ENCODE data around the gene EPB41.

DNA sequence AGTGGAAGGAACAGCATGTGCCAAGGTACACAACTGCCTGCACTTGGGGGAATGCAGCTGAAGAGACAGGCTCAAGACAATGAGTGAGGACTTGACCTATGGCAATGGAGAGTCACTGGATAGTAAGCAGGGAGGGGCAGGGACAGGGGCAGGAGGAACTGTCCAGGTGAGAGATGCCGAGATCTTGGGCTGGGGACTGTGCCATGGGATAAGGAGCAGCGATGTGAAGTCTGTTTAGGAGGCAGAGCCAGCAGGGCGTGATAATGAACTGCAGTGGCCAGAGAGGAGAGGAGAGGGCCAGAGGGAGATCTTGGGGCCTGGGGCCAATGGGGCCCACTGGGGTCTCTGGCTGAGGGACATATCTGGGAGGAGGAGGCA lies 17.8 kb upstream of the EPB41 start:
- TF ChIP-seq EZH2 (IDR thresholded peaks at IDR 0.05; ENCODE audit: insufficient read depth, poor library complexity, severe bottlenecking): no peak
- no peak for TF ChIP-seq EZH2phosphoT487 (IDR thresholded peaks at IDR 0.05; ENCODE audit: insufficient read depth, low read depth)

Data from GM23248 (cell line).